ENCODE results near the gene ROR2.

ROR2 gene

GRCh38 chr9:91768507-91768906, 181.5 kb downstream of the ROR2 start:
- DNase-seq: no peak

GRCh38 chr9:91766315-91767069, 183.5 kb downstream of the ROR2 start:
- no peak for DNase-seq

GRCh38 chr9:91765296-91765695, 184.7 kb downstream of the ROR2 start:
- no peak for DNase-seq

GRCh38 chr9:91764661-91765060, 185.4 kb downstream of the ROR2 start:
- DNase-seq: no peak

GRCh38 chr9:91761362-91761761, 188.7 kb downstream of the ROR2 start:
- DNase-seq: no peak

GRCh38 chr9:91760906-91761305, 189.1 kb downstream of the ROR2 start:
- DNase-seq: no peak

- DNase-seq: no peak
These were observed 191.5 kb downstream of the ROR2 start for GRCh38 chr9:91758491-91758981.

GRCh38 chr9:91757782-91758181, 192.2 kb downstream of the ROR2 start:
- no peak for DNase-seq

- DNase-seq: no peak
These were observed 193.6 kb downstream of the ROR2 start for GRCh38 chr9:91756510-91756780.

GRCh38 chr9:91755761-91756509, 194.1 kb downstream of the ROR2 start:
- DNase-seq: no peak

GRCh38 chr9:91753711-91754110, 196.3 kb downstream of the ROR2 start:
- no peak for DNase-seq

- no peak for DNase-seq
These were observed 198.1 kb downstream of the ROR2 start for GRCh38 chr9:91751922-91752321.

GRCh38 chr9:91750343-91750742, 199.7 kb downstream of the ROR2 start:
- no peak for DNase-seq

- DNase-seq: no peak
These were observed 203.1 kb downstream of the ROR2 start for GRCh38 chr9:91746904-91747303.

- no peak for DNase-seq
These were observed 203.7 kb downstream of the ROR2 start for GRCh38 chr9:91746357-91746756.

GRCh38 chr9:91744114-91744513, 205.9 kb downstream of the ROR2 start:
- DNase-seq: no peak

- no peak for DNase-seq
These were observed 208.5 kb downstream of the ROR2 start for GRCh38 chr9:91741522-91741921.

- DNase-seq: no peak
These were observed 209.3 kb downstream of the ROR2 start for GRCh38 chr9:91740701-91741100.

GRCh38 chr9:91736898-91737601, 213.0 kb downstream of the ROR2 start:
- no peak for DNase-seq

- no peak for DNase-seq
These were observed 213.7 kb downstream of the ROR2 start for GRCh38 chr9:91736311-91736710.

- DNase-seq: no peak
These were observed 215.0 kb downstream of the ROR2 start for GRCh38 chr9:91735049-91735448.

GRCh38 chr9:91734371-91734981, 215.6 kb downstream of the ROR2 start:
- DNase-seq: peak; percentile 65

- no peak for DNase-seq
These were observed 216.9 kb downstream of the ROR2 start for GRCh38 chr9:91733006-91733624.
